OCI-LY3 (cell line): ENCODE measurements around the gene UBALD2.
"Not testable (repeated sequence)": the region's sequence is repeated elsewhere in the genome, so short reads cannot be mapped to it uniquely, and the experiment has no call there.

Source experiments
- EZH2phosphoT487 ChIP-seq: fragments of 200-600 bp; shearing (Covaris generic); IDR thresholded peaks from 2 replicates; pipeline ENCODE4 v1.6.1; 2018; ENCODE audit warnings: antibody characterized with exemption, mixed run types, low read depth
- TF ChIP-seq, protein P1 (sequence below): fragments of 200-600, 300-600 bp; sonication (generic); IDR thresholded peaks from 2 replicates; pipeline ENCODE4 v1.5.1; 2014; ENCODE audit warnings: antibody characterized with exemption, low read length, low read depth

DNA sequence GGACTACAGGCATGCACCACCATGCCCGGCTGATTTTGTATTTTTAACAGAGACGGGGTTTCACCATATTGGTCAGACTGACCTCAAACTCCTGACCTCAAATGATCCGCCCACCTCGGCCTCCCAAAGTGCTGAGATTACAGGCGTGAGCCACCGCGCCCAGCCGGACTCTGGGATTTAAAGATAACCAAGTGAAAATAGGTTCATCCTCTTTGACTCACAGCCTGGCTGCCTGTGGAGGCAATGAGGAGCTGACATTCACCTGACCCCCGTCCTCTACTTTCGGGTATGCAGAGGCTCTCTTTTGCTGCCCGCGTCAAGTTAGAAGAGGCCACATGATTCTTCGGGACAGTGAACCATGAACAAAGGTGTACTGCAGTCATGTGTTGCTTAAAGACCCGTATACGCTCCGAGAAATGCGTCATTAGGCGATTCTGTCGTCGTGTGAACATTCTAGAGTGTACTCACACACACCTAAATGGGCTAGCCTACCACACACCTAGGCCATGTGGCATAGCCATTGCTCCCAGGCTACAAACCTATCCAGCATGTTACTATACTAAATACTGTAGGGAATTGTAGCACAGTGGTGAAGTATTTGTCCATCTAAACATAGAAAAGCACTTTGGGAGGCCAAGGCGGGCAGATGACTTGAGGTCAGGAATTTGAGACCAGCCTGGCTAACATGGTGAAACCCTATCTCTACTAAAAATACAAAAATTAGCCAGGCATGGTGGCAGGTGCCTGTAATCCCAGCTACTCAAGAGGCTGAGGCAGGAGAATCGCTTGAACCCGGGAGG lies 12.0 kb upstream of the UBALD2 start:
- TF ChIP-seq, protein P1, sequence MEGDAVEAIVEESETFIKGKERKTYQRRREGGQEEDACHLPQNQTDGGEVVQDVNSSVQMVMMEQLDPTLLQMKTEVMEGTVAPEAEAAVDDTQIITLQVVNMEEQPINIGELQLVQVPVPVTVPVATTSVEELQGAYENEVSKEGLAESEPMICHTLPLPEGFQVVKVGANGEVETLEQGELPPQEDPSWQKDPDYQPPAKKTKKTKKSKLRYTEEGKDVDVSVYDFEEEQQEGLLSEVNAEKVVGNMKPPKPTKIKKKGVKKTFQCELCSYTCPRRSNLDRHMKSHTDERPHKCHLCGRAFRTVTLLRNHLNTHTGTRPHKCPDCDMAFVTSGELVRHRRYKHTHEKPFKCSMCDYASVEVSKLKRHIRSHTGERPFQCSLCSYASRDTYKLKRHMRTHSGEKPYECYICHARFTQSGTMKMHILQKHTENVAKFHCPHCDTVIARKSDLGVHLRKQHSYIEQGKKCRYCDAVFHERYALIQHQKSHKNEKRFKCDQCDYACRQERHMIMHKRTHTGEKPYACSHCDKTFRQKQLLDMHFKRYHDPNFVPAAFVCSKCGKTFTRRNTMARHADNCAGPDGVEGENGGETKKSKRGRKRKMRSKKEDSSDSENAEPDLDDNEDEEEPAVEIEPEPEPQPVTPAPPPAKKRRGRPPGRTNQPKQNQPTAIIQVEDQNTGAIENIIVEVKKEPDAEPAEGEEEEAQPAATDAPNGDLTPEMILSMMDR: not testable (repeated sequence)
- TF ChIP-seq EZH2phosphoT487: not testable (repeated sequence)
